HG02970 (cell line): ENCODE results near the gene TOMM40L.
"Not testable (repeated sequence)": the region's sequence is repeated elsewhere in the genome, so short reads cannot be mapped to it uniquely, and the experiment has no call there.

ENCODE experiments used
- ATAC-seq: cut with Tn5 transposase; IDR thresholded peaks from one replicate; pipeline ENCODE4 v1.9.1; 2021; ENCODE audit warnings: mild to moderate bottlenecking, moderate library complexity, moderate number of reproducible peaks; ENCODE audit not compliant: unreplicated experiment, low FRiP score

Gene TOMM40L

GRCh38 chr1:161244888-161245287, 19.0 kb downstream of the TOMM40L start:
- no peak for ATAC-seq

GRCh38 chr1:161250100-161250499, 24.2 kb downstream of the TOMM40L start:
- not testable (repeated sequence) for ATAC-seq

GRCh38 chr1:161250829-161251228, 25.0 kb downstream of the TOMM40L start:
- ATAC-seq, result no peak

GRCh38 chr1:161251579-161251978, 25.7 kb downstream of the TOMM40L start:
- ATAC-seq, result no peak

- ATAC-seq, result not testable (repeated sequence)
Observed at GRCh38 chr1:161255302-161255701, 29.4 kb downstream of the TOMM40L start.

- ATAC-seq, result not testable (repeated sequence)
Observed at GRCh38 chr1:161255955-161256520, 30.2 kb downstream of the TOMM40L start.

- not testable (repeated sequence) for ATAC-seq
Observed at GRCh38 chr1:161257109-161257508, 31.2 kb downstream of the TOMM40L start.

- ATAC-seq, result no peak
Observed at GRCh38 chr1:161258439-161259344, 32.8 kb downstream of the TOMM40L start, which contains the start of gene PCP4L1. Gene PCP4L1, plus strand, starts transcription at chr1:161258745. Its CDS starts 230 bp downstream, at chr1:161258975.

- ATAC-seq, result no peak
Observed at GRCh38 chr1:161259345-161259702, 33.5 kb downstream of the TOMM40L start.

- ATAC-seq, result no peak
Observed at GRCh38 chr1:161259765-161260164, 33.9 kb downstream of the TOMM40L start.

- no peak for ATAC-seq
Observed at GRCh38 chr1:161260376-161261260, 34.8 kb downstream of the TOMM40L start.

- ATAC-seq, result no peak
Observed at GRCh38 chr1:161261261-161262235, 35.7 kb downstream of the TOMM40L start.

- no peak for ATAC-seq
Observed at GRCh38 chr1:161265305-161265704, 39.4 kb downstream of the TOMM40L start.

GRCh38 chr1:161266202-161266601, 40.3 kb downstream of the TOMM40L start:
- ATAC-seq, result no peak

- ATAC-seq, result no peak
Observed at GRCh38 chr1:161266836-161267235, 41.0 kb downstream of the TOMM40L start.

- ATAC-seq, result no peak
Observed at GRCh38 chr1:161267321-161267720, 41.5 kb downstream of the TOMM40L start.

GRCh38 chr1:161273402-161273801, 47.5 kb downstream of the TOMM40L start:
- no peak for ATAC-seq

GRCh38 chr1:161274874-161275273, 49.0 kb downstream of the TOMM40L start:
- ATAC-seq, result no peak
